ENCODE data around the gene FLYWCH1. TPM values are rescaled to one million over a fixed set of nuclear protein-coding genes. Genes with fewer than 3 reads are reported as not detected.

FLYWCH1 gene
- total and polyA plus RNA-seq, 9 of the 15 experiments (the other 6 are each of a cell fraction or from before 2014, with no cell fraction given): 0.18 to 33.6 (median 11.3) TPM

DNA sequence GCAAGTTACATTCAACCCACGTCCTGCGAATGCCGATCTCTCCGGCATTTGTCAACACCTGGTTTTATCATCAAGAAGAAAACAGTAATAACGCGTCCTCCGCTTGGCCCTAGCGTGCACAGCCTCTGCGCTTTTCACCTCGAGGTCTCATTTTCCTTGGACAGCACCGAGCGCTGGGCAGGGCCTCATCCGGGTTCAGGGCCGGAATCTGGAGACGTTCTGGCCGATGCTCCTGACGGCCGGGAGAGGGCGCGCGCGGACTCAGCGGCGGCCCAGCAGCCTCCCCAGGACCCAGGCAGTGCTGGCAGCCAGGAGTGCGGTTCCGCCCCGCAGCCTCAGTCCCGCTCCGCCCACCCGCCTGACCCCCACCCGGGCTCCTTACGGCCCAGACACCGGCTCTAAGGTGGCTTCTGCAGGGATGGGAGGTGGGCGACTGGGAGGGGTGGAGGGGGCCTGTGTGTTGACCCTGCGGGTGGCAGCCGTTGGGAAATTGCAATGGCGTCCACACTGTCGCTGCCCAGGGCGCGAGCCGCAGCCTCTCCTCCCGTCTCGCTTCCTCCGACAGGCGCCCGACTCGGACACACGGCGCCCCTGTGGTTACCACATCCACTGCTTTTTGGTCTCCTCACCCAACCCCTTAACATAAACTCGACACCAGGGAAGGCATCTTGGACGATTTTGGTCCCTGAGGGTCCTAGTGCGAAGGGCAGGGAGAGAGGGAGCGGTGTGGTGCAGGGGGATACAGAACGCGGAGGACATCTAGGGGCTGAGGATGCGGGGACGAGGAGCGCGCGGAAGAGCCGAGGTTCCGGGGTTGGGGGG, 7.4 kb upstream of the FLYWCH1 start (continued):
- TF ChIP-seq, protein P1, sequence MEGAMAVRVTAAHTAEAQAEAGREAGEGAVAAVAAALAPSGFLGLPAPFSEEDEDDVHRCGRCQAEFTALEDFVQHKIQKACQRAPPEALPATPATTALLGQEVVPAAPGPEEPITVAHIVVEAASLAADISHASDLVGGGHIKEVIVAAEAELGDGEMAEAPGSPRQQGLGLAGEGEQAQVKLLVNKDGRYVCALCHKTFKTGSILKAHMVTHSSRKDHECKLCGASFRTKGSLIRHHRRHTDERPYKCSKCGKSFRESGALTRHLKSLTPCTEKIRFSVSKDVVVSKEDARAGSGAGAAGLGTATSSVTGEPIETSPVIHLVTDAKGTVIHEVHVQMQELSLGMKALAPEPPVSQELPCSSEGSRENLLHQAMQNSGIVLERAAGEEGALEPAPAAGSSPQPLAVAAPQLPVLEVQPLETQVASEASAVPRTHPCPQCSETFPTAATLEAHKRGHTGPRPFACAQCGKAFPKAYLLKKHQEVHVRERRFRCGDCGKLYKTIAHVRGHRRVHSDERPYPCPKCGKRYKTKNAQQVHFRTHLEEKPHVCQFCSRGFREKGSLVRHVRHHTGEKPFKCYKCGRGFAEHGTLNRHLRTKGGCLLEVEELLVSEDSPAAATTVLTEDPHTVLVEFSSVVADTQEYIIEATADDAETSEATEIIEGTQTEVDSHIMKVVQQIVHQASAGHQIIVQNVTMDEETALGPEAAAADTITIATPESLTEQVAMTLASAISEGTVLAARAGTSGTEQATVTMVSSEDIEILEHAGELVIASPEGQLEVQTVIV (CRISPR knock-in tag; IDR thresholded peaks at IDR 0.05; ENCODE audit: borderline replicate concordance): no peak
- TF ChIP-seq ZNF584 (CRISPR knock-in tag; IDR thresholded peaks at IDR 0.05; ENCODE audit: low read depth) (no peak), GATA2 (CRISPR knock-in tag; IDR thresholded peaks at IDR 0.05) (no peak), MEF2A (IDR thresholded peaks at IDR 0.05; ENCODE audit: control insufficient read depth, low read depth, low read length) (no peak), CTBP1 (IDR thresholded peaks at IDR 0.05; ENCODE audit: borderline replicate concordance) (peak; percentile 69), BHLHE40 (IDR thresholded peaks at IDR 0.05; ENCODE audit: low read length) (peak; percentile 48; the same call in 1 of the 2 replicates), ZNF274 (IDR thresholded peaks at IDR 0.05; ENCODE audit: borderline replicate concordance, low read depth, low read length) (no peak)
- TF ChIP-seq, protein P2, sequence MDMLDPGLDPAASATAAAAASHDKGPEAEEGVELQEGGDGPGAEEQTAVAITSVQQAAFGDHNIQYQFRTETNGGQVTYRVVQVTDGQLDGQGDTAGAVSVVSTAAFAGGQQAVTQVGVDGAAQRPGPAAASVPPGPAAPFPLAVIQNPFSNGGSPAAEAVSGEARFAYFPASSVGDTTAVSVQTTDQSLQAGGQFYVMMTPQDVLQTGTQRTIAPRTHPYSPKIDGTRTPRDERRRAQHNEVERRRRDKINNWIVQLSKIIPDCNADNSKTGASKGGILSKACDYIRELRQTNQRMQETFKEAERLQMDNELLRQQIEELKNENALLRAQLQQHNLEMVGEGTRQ (CRISPR knock-in tag; IDR thresholded peaks at IDR 0.05): no peak
- TF ChIP-seq, protein P3, sequence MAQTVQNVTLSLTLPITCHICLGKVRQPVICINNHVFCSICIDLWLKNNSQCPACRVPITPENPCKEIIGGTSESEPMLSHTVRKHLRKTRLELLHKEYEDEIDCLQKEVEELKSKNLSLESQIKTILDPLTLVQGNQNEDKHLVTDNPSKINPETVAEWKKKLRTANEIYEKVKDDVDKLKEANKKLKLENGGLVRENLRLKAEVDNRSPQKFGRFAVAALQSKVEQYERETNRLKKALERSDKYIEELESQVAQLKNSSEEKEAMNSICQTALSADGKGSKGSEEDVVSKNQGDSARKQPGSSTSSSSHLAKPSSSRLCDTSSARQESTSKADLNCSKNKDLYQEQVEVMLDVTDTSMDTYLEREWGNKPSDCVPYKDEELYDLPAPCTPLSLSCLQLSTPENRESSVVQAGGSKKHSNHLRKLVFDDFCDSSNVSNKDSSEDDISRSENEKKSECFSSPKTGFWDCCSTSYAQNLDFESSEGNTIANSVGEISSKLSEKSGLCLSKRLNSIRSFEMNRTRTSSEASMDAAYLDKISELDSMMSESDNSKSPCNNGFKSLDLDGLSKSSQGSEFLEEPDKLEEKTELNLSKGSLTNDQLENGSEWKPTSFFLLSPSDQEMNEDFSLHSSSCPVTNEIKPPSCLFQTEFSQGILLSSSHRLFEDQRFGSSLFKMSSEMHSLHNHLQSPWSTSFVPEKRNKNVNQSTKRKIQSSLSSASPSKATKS (CRISPR knock-in tag; IDR thresholded peaks at IDR 0.05): no peak
- TF ChIP-seq, protein P4, sequence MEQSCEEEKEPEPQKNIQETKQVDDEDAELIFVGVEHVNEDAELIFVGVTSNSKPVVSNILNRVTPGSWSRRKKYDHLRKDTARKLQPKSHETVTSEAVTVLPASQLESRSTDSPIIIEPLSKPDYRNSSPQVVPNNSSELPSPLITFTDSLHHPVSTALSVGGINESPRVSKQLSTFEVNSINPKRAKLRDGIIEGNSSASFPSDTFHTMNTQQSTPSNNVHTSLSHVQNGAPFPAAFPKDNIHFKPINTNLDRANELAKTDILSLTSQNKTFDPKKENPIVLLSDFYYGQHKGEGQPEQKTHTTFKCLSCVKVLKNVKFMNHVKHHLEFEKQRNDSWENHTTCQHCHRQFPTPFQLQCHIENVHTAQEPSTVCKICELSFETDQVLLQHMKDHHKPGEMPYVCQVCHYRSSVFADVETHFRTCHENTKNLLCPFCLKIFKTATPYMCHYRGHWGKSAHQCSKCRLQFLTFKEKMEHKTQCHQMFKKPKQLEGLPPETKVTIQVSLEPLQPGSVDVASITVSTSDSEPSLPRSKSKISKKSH (CRISPR knock-in tag; IDR thresholded peaks at IDR 0.05): no peak
- TF ChIP-seq, protein P5, sequence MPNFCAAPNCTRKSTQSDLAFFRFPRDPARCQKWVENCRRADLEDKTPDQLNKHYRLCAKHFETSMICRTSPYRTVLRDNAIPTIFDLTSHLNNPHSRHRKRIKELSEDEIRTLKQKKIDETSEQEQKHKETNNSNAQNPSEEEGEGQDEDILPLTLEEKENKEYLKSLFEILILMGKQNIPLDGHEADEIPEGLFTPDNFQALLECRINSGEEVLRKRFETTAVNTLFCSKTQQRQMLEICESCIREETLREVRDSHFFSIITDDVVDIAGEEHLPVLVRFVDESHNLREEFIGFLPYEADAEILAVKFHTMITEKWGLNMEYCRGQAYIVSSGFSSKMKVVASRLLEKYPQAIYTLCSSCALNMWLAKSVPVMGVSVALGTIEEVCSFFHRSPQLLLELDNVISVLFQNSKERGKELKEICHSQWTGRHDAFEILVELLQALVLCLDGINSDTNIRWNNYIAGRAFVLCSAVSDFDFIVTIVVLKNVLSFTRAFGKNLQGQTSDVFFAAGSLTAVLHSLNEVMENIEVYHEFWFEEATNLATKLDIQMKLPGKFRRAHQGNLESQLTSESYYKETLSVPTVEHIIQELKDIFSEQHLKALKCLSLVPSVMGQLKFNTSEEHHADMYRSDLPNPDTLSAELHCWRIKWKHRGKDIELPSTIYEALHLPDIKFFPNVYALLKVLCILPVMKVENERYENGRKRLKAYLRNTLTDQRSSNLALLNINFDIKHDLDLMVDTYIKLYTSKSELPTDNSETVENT (CRISPR knock-in tag; IDR thresholded peaks at IDR 0.05): no peak
- TF ChIP-seq, protein P6, sequence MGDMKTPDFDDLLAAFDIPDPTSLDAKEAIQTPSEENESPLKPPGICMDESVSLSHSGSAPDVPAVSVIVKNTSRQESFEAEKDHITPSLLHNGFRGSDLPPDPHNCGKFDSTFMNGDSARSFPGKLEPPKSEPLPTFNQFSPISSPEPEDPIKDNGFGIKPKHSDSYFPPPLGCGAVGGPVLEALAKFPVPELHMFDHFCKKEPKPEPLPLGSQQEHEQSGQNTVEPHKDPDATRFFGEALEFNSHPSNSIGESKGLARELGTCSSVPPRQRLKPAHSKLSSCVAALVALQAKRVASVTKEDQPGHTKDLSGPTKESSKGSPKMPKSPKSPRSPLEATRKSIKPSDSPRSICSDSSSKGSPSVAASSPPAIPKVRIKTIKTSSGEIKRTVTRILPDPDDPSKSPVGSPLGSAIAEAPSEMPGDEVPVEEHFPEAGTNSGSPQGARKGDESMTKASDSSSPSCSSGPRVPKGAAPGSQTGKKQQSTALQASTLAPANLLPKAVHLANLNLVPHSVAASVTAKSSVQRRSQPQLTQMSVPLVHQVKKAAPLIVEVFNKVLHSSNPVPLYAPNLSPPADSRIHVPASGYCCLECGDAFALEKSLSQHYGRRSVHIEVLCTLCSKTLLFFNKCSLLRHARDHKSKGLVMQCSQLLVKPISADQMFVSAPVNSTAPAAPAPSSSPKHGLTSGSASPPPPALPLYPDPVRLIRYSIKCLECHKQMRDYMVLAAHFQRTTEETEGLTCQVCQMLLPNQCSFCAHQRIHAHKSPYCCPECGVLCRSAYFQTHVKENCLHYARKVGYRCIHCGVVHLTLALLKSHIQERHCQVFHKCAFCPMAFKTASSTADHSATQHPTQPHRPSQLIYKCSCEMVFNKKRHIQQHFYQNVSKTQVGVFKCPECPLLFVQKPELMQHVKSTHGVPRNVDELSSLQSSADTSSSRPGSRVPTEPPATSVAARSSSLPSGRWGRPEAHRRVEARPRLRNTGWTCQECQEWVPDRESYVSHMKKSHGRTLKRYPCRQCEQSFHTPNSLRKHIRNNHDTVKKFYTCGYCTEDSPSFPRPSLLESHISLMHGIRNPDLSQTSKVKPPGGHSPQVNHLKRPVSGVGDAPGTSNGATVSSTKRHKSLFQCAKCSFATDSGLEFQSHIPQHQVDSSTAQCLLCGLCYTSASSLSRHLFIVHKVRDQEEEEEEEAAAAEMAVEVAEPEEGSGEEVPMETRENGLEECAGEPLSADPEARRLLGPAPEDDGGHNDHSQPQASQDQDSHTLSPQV (IDR thresholded peaks at IDR 0.05): peak; percentile 80

All from K562 (cell line).